OCI-LY3 (cell line): Measurements from ENCODE around the gene CNTN1.

Experiments used
- CTCF ChIP-seq: fragments of 200-600, 300-600 bp; sonication (generic); IDR thresholded peaks from 2 replicates; pipeline ENCODE4 v1.5.1; 2014; ENCODE audit warnings: antibody characterized with exemption, low read length, low read depth
- EZH2phosphoT487 ChIP-seq: fragments of 200-600 bp; shearing (Covaris generic); IDR thresholded peaks from 2 replicates; pipeline ENCODE4 v1.6.1; 2018; ENCODE audit warnings: antibody characterized with exemption, mixed run types, low read depth

DNA sequence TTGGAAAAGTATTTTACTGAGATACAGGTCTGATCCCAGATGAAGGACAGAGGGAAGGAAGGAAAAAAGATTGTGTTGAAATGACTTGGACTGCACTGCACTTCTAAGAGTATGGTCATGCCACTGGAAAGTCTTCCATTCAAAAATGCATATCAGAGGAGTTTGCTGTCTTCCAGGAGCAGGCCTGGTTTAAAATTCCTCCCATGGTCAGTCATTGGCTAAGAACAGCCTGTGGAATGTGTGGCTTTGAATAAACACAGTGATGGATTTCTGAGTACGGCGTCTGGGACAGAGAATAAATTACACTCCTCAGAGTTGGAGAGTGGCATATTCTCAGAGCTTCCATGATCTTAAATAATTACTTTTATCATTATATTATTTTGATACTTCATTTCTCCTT, 250.1 kb downstream of the CNTN1 start:
- TF ChIP-seq CTCF, result no peak
- TF ChIP-seq EZH2phosphoT487, result no peak
